ENCODE measurements around the gene CA12. TPM values are rescaled to one million over a fixed set of nuclear protein-coding genes. Genes with fewer than 3 reads are reported as not detected.
"Not testable (repeated sequence)": the region's sequence is repeated elsewhere in the genome, so short reads cannot be mapped to it uniquely, and the experiment has no call there.

Gene CA12
- total RNA-seq, 1 donor from 2014 or later = 0.68 TPM

- peak; percentile 15 for DNase-seq
Observed at GRCh38 chr15:63334821-63335220, 46.8 kb downstream of the CA12 start.

DNA sequence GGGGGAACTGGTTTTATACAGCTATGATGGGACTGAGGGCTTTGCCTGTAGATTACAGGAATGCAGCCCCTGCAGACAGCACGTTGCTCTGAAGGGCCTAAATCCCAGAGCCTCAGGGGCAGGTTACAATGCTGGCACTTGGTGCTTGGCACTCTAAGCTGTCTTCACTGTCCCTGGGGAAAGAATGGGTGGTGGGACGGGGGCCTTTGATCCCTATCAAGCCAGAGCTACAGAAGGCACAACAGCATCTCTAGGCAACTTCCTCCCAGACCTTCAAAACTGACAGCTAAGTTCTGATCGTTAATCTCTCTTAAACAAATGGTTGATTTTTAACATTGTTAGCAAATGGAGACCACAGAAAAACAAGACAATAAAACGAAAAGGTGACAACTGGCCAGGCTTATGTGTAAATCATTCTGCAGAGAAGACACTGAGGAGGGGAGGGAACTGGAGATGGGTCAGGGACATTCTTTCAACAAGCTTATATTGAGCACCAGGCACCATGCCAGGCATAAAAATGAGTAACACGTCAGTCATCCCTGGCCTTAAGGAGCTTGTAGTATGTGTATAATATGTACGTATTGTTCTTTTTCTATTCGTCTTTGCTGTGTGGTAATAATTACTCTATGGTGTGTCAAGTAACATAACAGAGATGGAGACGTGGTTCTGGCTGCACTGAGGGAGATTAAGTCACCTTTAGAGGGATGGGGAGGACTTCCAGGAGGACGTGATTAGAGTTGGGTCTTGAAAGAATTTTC is 49.1 kb downstream of the CA12 start:
- peak; percentile 86 for DNase-seq

- no peak for DNase-seq
Observed at GRCh38 chr15:63331456-63331855, 50.2 kb downstream of the CA12 start.

DNA sequence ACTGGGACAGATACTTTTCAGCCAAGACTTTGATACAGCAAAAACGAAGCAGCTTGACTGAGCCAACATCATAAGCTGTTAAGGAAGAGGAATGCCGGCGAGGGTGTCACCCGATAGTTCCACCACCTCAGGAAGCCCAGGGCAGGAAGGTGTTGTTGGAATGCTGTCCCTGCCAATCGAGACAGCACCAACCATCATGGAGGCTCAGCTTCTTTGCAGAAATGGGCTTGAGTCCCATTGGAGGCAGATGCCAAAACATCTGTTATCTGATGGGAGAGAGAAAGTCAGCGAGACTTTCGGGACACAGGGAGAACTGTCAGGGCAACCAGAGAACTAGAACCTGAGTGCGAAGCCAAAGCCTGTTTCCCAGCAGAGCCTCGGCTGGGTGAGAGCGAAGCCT is 50.7 kb downstream of the CA12 start:
- DNase-seq = no peak

DNA sequence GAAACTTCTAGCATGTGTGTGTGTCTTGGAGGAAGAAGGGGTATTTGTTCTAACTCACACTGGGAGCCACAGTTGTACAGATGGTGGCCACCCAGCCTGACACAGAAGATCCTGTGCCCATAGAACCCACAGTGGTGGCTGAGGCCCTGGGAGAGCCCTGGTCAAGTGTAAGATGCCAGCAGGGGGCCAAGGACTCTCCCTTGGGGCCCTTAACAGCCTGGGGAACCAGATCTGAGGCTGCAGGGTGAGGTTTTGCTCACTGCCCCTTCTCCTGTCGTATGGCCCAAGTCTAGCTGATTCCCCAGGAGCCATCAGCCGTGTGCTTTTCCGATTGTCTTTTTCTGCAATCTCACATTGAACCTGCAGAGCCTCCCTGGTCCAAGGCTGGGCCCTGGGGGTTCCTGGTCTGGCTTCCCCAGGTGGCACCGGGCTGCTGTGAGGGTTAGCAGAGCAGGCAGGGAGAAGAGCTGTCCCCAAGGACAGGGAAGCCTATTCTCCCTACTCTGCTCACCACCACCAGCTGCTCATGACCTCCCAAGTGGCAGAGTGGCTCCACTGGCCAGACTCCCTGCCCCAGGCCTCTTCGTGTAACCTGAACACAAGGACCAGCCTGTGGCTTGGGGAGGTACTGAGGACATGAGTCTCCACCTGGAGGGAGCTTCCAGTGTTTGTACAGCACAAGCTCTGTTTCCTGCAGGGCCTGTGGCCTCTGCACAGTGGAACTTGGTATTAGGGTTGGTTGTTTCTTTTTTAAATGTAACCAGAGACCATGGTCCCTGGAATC is 51.9 kb downstream of the CA12 start:
- DNase-seq = no peak

DNA sequence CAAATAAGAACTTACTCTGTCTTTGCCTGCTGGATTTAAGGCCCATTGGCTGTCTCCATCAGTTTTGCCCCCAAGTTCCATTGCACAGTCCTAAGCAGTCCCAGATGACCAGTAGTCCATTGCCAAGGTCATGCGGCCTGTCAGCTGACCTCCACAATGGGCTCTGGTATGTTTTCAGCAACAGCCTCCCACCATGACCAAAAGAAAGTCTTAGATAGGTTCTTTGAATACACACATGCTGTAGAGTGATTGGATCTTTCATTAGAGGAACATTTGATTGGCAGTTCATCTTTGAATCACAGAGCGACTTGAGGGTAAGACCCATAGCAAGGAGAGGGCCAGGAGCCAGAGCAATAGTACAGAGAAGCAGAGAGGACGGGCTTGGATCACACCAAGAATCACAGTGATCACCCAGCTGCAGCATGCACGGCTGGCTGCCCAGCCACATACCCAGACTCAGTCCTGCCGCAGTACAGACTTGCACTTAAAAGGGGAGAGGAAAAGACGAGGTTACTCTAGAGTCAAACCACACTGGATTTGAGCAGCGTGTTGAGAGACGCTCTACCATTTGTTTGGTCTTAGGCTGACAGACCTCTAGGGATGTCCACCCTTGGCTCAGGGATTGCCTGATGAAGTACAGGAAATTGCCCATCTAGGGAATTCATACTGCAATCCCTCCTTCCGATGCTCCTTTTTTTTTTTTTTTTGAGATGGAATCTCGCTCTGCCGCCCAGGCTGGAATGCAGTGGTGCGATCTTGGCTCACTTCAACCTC is 53.8 kb downstream of the CA12 start:
- no peak for DNase-seq

DNA sequence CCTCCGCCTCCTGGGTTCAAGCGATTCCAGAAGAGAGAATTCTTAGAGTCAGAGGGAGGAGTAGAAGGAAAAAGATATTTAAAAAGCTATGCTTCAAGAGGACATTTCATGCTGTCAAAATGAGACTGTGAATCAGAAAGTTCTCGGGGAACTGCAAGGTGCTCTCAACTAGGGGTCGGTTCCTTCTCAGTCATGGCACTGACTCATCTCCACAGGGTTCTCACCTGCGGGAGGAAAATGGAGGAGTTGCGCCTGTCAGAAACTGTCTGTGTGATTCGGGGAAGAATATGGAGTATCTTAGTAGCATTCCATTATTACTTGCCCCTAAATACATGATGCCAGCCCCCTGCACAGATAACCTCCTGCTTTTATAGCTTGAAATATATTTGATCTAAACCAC is 56.9 kb downstream of the CA12 start:
- DNase-seq = no peak

DNA sequence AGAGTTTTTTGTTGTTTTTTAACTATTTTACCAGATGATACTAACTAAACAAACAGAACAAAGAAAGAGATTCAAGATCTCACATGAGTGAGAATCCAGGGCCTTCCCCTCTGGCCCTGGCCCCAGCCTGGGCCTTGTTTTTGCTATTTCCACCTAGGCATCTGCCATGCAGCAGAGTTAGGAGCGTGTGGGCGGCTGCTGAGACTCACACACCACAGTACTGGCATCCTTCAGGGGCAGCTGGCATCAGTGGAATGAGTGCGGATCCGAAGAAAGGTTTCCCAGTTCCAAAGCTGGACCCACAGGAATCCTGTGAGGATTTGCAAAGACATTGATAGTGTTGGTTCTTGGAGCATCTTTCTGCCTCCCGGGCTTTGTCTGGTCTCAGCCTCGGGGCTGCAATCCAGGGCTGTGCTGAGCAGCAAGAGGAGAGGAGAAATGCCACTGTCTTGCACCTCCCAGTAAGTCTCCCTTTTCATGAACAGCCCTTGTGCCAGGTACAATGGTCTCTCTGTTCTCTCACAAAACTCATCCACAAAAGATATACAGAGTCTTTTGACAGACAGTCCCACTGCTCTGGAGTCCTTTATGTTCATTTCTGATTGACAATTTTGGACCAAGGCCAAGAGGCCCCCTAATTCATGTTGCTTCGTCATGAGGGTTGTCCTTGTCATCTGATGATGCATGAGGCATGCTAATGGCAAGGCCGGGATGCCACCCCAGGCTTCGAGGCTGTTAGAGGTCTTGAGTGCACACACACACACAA is 57.7 kb downstream of the CA12 start:
- DNase-seq = no peak

DNA sequence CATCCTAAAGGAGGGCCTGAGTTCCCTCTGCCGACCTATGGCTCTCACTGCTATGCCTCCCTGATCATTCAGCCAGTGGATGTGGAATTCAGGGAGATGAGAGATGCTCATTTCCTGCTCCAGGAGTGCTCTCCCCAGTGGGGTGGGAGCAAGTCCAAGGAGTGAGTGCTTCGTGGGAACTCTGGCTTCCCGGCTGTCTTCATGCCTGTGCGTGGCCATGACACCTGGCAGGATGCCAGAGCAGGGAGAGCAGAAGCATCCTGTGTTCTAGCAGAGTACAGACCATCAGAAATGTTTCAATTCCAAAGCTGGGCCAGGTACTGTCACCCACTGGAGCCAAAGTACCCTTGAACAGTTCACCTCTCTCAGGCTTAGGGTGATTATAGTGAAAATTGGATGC is 59.1 kb downstream of the CA12 start:
- DNase-seq = peak; percentile 72

DNA sequence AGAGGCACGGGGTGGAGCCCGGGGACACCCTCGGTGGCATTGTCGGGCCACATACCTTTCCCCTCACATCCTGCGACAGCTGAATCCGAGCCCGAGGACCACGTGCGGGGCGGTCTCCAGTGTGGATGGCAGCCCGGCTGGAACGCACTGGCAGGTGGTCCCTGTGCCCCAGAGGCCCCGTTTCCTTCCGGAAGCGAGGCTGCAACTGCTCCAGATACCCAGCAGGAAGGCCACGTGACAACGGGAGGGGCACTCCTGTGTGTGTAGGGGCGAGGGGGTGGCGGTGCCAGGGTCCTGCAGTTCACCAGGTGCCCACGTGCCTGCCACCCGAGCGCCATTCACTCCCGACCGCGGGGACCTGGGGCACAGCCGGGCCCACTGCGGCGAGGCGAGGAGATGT is 60.2 kb downstream of the CA12 start:
- no peak for DNase-seq

DNA sequence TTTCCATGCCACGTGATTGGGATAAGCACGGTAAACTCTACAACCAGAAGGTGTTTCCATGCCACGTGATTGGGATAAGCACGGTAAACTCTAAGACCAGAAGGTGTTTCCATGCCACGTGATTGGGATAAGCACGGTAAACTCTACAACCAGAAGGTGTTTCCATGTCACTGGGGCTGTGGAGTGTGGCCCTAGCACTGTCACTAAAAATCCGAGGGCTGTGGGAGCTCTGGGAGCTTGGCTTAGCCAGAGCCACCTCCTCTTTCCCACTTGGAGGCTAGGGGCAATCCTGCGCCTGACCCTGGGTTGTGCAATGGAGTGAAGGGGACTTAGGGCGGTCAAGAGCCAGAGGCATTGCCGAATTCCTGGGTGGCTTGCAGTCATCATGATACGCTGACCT is 60.7 kb downstream of the CA12 start:
- not testable (repeated sequence) for DNase-seq

GRCh38 chr15:63320446-63320845 is 61.2 kb downstream of the CA12 start:
- DNase-seq = not testable (repeated sequence)

DNA sequence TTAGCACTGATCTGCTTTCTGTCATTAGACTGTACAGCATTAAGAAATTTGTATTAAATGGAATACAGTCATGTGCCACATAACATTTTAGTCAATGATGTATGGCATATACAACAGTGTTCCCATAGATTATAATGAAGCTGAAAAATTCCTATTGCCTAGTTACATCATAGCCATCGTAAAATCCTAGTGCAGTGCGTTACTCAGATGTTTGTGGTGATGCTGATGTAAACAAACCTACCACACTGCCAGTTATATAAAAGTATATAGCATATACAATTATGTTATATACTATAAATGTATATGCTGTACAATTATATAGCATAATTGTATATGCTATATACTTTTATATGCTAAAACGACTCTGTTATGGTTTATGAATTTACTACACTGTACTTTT is 62.6 kb downstream of the CA12 start:
- no peak for DNase-seq

DNA sequence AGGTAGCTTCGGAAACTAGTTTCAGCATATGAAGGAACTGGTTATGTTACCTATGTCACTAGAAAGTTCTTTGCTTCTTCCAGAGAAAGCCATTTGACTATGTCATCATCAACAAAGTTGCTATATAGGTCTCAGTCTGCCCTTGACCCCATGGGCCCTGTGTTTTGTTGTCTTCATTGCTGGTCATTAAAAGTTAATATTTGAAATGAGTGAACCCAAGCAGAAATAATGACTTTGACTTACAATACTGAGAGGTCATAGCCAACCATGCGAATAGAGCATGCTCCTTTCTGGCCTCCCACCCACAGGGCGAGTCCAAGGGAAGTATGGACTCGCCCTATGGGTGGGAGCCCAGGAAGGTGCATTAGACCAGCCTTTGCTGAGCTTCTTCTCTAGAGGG is 63.3 kb downstream of the CA12 start:
- no peak for DNase-seq

GRCh38 chr15:63314409-63314808 is 67.2 kb downstream of the CA12 start:
- DNase-seq = no peak

DNA sequence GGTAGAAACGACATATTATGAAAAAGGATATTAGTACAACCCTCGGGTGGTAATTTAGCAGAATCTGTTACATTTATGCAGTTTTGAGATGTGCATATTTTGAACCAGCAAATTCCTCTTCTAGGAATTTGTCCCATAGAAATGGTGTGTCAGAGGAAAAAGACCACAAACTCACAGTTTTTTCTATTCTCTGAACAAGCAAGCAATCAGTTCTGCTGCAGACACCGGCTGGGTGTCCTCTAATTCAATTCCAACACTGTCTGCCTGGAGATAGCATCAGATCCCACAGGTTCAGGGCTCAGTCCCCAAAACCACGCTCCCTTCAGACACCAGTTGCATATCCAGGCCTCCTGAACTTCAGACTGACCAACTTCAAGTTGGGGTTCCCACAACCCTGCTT is 67.8 kb downstream of the CA12 start:
- no peak for DNase-seq

GRCh38 chr15:63312286-63312685 is 69.4 kb downstream of the CA12 start:
- DNase-seq = no peak

GRCh38 chr15:63310646-63311045 is 71.0 kb downstream of the CA12 start:
- no peak for DNase-seq

- peak; percentile 56 for DNase-seq
Observed at GRCh38 chr15:63308947-63309346, 72.7 kb downstream of the CA12 start.

DNA sequence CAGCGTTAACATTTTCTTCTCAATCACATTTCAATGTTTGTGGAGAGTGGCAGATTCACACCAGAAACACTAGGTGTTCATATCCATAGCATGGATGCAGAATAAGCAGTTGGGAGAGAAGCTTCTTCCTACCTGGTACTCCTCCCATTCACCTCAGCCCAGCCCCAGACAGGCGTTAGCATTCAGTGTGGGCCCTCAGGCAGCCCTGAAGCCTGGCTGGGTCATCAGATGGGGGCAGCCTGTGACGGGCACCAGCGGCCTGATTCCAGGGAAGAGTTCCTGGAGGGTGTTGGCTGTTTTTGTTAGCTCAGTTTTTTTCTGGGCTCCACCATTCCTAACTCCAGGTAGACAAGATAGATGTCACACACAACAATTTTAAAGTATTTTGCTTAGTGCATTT is 73.2 kb downstream of the CA12 start:
- DNase-seq = no peak

DNA sequence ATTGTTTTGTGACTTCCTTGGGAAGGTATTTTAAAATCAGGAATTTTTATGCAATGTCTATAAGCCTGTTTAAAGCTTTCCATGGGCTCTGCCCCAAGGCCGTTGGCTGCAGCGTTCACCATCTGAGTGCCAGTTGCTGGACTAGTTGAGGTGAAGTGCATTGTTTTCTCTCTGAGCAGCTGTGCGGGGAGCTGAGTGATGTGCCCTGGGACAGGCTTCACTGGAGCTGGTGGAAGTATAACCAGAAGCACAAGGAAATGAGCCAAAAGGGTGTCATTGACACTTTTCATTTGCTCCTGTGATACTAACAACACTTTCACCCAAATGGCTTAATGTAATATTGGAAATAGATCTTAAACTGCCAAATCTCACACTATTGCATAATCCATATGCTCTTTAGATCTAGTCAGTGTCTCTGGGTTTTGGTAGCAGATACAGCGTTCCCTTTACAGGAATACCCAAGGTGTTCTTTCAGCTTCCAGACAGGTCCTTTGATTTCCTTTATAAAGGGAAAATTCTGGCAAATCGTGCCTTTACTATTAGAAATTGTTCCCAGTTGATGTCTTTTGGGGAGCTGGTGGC is 75.1 kb downstream of the CA12 start:
- DNase-seq = no peak

GRCh38 chr15:63305260-63305659 is 76.4 kb downstream of the CA12 start:
- DNase-seq = no peak
